GM12891 (cell line): ENCODE results near the gene COPRS. TPM values are rescaled to one million over a fixed set of nuclear protein-coding genes. Genes with fewer than 3 reads are reported as not detected.

Experiments
- DNase-seq: peaks from one replicate; pipeline ENCODE4 v3.0.0; 2011; ENCODE audit warnings: low spot score; ENCODE audit not compliant: insufficient read length
- FAIRE-seq: peaks from 2 replicates; lab custom pipeline; 2011; peaks lifted over from hg19 to GRCh38; lab: Jason Lieb, UNC
- PAX5 ChIP-seq: IDR thresholded peaks from 2 replicates; pipeline ENCODE4 v1.6.1; 2011; ENCODE audit warnings: low read length, moderate library complexity, mild to moderate bottlenecking; ENCODE audit not compliant: insufficient read depth, severe bottlenecking
- POLR2A ChIP-seq: IDR thresholded peaks from 2 replicates; pipeline ENCODE4 v1.6.1; 2011; ENCODE audit warnings: low read depth, low read length, control low read depth
- POLR2AphosphoS5 ChIP-seq: IDR thresholded peaks from 2 replicates; pipeline ENCODE4 v1.6.1; 2011; ENCODE audit warnings: low read depth, low read length, control low read depth
- POU2F2 ChIP-seq: IDR thresholded peaks from 2 replicates; pipeline ENCODE4 v1.6.1; 2011; ENCODE audit warnings: low read depth, mild to moderate bottlenecking, control low read depth, low read length, moderate library complexity
- SPI1 ChIP-seq: IDR thresholded peaks from 2 replicates; pipeline ENCODE4 v1.6.1; 2011; ENCODE audit warnings: low read depth, low read length, control low read depth
- TAF1 ChIP-seq: IDR thresholded peaks from 2 replicates; pipeline ENCODE4 v1.6.1; 2011; ENCODE audit warnings: low read depth, low read length, control low read depth
- polyA plus RNA-seq: library from polyadenylated mRNA; unstranded; fragments of >200 nt; gene quantifications from one replicate; pipeline ENCODE4 v1.2.1, GENCODE V29; 2012; ENCODE audit warnings: low read depth, missing spikeins, inconsistent platforms; ENCODE audit not compliant: missing spikeins

COPRS gene, protein sequence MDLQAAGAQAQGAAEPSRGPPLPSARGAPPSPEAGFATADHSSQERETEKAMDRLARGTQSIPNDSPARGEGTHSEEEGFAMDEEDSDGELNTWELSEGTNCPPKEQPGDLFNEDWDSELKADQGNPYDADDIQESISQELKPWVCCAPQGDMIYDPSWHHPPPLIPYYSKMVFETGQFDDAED
- polyA plus RNA-seq = 15.9 TPM

DNA sequence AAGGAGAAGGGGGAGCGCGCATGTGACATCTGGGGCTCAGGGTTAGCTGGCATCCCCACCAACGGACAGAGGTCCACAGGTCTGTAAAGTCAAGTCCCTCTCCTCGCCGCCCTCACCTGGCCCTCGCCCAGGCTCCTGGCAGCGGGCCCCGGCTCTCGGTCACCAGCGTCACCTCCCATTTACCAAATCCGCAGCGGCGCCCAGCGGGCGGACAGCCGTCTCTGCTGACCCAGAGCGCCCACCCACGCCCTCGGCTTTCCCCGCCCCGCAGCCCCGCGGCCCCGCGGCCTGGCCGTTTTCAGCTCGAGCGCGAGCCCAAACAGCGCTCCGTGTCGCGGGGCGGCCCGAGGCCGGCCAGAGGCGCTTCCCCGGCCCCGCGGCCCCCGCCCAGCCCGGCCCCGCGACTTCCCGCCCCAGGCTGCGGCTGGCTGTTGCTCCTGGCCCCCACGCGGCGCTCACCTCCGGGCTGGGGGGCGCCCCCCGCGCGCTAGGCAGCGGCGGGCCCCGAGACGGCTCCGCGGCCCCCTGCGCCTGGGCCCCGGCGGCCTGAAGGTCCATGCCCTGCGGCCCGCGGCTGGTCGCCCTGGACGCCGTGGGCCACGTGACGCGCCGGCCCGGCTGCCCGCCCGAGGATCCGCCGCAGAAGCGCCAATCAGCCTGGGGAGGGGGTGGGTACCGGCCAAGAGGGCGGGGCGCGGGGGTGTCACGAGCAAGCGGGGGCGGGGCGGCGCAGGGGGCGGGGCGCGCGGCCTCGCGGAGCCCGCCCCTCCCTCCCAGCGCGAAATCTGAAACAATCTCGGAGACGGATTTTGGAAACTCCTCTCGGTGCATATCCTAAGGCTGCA lies at the start of gene COPRS:
Gene COPRS (minus strand): TSS at position 603 of the 845 bp plus-strand sequence. CDS start 45 bp downstream, at position 558.
- TF ChIP-seq POU2F2 = no peak
- no peak for TF ChIP-seq POLR2A
- TF ChIP-seq PAX5 = no peak
- TF ChIP-seq SPI1 = no peak
- no peak for TF ChIP-seq TAF1
- no peak for TF ChIP-seq POLR2AphosphoS5
- FAIRE-seq = peak; percentile 89

DNA sequence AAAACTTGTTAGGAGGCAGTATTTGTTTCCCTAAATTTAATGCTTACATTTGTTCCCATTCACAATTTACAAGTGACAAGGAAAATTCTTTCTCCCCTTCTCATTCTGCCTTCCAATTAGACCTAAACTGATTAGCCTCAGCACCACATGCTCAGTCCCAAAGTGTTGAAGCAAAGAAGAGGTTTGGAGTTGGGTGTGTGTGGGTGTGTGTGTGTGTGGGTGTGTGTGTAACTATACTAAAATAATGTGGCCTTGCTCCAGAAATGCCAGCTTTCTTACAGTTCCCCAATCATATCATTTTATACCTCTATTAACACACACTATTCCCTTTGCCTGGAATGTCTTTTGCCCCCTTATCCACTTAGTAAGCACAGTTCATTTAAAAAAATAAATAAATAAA lies 49.3 kb upstream of the COPRS start:
- no peak for DNase-seq
- TF ChIP-seq TAF1 = no peak
- no peak for TF ChIP-seq POLR2AphosphoS5
- TF ChIP-seq POLR2A = no peak
- no peak for TF ChIP-seq PAX5
- no peak for TF ChIP-seq POU2F2
- TF ChIP-seq SPI1 = no peak
- FAIRE-seq = no peak

More for the DNA sequence above, at the start of gene COPRS:
- peak; percentile 92 for DNase-seq

DNA sequence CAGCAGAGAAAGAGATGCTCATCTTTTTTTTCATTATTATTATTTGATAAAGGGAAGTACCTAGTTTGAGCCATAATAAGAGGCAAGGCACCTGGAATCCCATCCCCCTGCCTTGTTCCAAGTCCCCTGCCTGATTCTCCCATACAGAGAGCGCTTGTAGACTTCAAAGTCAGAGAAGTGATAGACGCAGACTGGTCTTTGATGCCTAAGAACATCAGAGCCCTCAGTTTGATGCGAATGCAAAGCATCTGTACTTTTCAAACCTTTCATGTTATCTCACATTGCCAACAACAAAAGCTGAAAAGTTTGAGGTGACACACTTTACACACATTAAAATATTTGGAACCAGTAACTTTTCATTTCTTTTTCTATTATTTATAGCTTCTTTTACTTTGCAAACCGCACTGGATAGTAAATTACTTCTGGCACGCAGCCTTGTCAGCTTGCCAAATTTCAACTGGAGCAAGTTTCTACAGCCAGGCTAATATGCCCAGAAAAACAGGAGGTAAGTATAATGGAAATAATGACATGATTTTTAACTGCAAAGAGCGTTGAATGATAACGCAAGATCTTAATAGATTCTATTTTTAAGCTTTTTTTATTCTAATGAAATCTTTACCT lies 48.4 kb upstream of the COPRS start:
- no peak for FAIRE-seq
- TF ChIP-seq POLR2AphosphoS5 = no peak
- no peak for TF ChIP-seq PAX5
- TF ChIP-seq SPI1 = no peak
- no peak for TF ChIP-seq POU2F2
- TF ChIP-seq TAF1 = no peak
- TF ChIP-seq POLR2A = no peak
- DNase-seq = no peak

DNA sequence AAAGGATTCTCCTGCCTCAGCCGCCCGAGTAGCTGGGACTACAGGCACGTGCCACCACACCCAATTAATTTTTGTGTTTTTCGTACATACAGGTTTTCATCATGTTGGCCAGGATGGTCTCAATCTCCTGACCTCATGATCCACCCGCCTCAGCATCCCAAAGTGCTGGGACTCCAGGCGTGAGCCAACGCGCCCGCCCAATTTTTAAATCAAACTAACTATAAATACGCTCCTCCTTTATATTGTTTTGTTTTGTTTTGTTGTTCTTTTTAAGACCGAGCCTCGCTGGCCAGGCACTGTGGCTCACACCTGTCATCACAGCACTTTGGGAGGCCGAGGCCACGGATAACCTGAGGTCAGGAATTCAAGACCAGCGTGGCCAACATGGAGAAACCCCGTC lies 44.4 kb upstream of the COPRS start:
- DNase-seq (no peak), FAIRE-seq (no peak)
- TF ChIP-seq PAX5 (no peak), TAF1 (no peak), SPI1 (no peak), POU2F2 (no peak), POLR2A (no peak), POLR2AphosphoS5 (no peak)

DNA sequence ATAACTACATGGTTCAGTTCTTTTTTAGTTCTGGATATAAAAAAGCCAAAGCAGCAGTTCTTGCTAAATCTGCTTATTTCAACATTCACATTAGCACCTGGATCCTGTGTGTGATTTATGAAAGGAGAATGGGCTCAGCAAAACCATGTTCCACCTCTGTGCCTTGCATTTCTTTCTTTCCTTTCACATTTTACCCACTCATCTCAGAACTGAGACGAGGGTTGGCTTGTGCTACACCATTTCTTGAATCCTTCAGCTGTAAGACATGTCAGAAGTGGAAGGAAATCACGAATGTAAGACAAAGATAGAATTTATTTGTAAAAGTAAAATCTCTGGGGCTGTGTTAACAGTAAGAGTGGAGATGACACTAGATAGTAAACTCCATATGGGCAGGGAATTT lies 43.6 kb upstream of the COPRS start:
- no peak for TF ChIP-seq POLR2A
- peak; percentile 49 for TF ChIP-seq PAX5
- FAIRE-seq (peak; percentile 84), DNase-seq (no peak)

DNA sequence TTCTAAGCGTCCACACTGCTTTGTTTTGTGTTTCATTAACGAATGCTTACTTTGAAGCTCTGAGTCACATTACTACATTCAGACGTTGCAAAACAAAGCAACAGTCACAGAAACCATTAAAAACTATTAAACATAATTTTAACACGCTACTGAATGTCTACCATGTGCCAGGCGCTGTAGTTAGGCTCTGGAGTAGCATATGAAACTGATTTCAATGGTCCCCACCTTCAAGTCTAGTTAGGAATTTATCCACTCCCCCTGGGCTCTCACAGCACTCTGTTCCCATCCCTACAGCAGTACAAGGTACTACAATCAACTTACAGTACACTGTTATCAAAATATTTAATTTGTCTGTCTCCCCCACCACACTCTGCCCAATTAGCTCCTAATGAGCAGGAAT lies 41.8 kb upstream of the COPRS start:
- TF ChIP-seq POLR2AphosphoS5 = no peak
- no peak for TF ChIP-seq TAF1
- TF ChIP-seq PAX5 = no peak
- no peak for TF ChIP-seq SPI1
- FAIRE-seq (no peak), DNase-seq (no peak)

DNA sequence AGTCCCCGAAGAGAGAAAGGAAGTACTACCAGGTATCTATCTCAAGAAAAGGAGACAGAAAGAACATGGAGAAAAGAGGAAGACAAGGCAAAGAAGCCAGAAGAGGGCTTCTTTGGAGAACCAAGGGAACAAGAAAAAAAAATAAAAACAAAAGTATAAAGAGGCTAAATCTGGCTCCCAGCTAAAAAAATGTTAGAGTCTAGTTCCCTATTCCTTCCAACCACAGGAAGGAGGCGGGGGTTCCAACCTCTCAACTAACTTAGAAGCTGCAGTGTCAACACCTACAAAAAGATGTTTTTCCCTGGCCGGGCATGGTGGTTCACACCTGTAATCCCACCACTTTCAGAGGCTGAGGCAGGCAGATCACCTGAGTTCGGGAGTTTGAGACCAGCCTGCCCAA lies 29.1 kb upstream of the COPRS start:
- DNase-seq (no peak), FAIRE-seq (no peak)
- TF ChIP-seq SPI1 (peak; percentile 35), TAF1 (no peak), POLR2AphosphoS5 (no peak), POLR2A (no peak)

DNA sequence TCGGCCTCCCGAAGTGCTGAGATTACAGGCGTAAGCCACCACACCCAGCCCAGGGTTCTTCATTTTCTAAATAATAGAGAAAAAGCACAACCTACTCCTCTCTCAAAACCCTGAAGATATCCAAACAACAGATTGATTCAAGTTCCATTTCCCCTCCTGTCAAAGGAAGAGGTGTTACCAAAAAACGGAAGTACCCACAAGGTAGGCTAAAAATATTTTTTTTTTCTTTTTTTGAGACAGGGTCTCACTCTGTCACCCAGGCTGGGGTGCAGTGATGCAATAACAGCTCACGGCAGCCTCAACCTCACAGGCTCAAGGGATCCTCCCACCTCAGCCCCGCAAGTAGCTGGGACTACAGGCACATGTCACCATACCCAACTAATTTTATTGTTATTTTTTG lies 23.5 kb upstream of the COPRS start:
- no peak for TF ChIP-seq TAF1
- TF ChIP-seq SPI1 = peak; percentile 21; the same call in 1 of the 2 replicates
- TF ChIP-seq POLR2AphosphoS5 = no peak
- no peak for TF ChIP-seq PAX5
- TF ChIP-seq POU2F2 = no peak
- TF ChIP-seq POLR2A = no peak
- peak; percentile 51 for FAIRE-seq
- no peak for DNase-seq

DNA sequence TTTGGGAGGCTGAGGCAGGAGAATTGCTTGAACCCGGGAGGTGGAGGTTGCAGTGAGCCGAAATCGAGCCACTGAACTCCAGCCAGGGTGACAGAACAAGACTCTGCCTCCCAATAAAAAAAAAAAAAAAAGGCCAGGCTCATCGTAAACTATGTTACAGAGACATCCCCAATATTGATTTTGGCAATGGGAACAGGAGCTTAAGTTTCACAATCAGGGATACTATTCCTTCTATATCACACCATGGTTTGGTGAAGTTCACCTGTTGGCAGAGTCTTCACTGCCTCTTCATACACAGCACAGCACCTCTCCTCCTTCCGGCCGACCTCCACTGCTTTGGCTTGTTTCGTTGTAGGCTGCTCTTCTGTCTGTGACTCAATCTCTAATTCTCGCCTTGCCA lies 21.3 kb upstream of the COPRS start:
- DNase-seq (no peak), FAIRE-seq (peak; percentile 38)
- TF ChIP-seq POLR2AphosphoS5 = no peak
- TF ChIP-seq SPI1 = no peak
- no peak for TF ChIP-seq POLR2A

DNA sequence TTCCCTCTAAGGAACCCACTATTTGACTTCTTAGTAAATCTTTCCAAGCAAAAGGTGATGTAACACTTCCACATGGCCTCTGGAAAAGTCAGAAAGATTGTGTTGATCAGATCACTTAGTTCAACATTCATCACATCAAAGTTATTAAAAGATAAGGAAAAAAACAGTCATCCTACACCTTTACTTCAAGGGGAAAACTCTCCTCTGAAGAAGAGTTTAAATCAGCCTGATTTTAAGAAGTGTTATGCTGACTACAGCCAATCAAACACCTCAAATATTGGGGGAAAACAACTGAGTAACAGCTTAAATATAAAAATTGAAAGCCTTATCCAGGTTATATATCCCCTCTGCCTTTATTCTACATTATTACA lies 19.6 kb upstream of the COPRS start:
- DNase-seq (no peak), FAIRE-seq (no peak)
- TF ChIP-seq POU2F2 (no peak), POLR2A (no peak), TAF1 (no peak), PAX5 (no peak), SPI1 (no peak), POLR2AphosphoS5 (no peak)
